SU-DHL-6 (cell line): ENCODE results near the gene PPP1R14C.

Experiments
- EZH2phosphoT487 ChIP-seq: fragments of 200-600 bp; sonication (generic), shearing (Covaris generic); conservative IDR thresholded peaks from 2 replicates; pipeline ENCODE4 v1.6.1; 2018; ENCODE audit warnings: mild to moderate bottlenecking, antibody characterized with exemption, low read length, moderate library complexity, mixed read lengths
- TF ChIP-seq, protein P1 (sequence below): fragments of 200-600 bp; sonication (generic); IDR thresholded peaks from one replicate; pipeline ENCODE4 v1.5.1; 2017; ENCODE audit warnings: antibody characterized with exemption, mild to moderate bottlenecking, low read length, moderate library complexity; ENCODE audit not compliant: insufficient read depth, poor library complexity, severe bottlenecking

DNA sequence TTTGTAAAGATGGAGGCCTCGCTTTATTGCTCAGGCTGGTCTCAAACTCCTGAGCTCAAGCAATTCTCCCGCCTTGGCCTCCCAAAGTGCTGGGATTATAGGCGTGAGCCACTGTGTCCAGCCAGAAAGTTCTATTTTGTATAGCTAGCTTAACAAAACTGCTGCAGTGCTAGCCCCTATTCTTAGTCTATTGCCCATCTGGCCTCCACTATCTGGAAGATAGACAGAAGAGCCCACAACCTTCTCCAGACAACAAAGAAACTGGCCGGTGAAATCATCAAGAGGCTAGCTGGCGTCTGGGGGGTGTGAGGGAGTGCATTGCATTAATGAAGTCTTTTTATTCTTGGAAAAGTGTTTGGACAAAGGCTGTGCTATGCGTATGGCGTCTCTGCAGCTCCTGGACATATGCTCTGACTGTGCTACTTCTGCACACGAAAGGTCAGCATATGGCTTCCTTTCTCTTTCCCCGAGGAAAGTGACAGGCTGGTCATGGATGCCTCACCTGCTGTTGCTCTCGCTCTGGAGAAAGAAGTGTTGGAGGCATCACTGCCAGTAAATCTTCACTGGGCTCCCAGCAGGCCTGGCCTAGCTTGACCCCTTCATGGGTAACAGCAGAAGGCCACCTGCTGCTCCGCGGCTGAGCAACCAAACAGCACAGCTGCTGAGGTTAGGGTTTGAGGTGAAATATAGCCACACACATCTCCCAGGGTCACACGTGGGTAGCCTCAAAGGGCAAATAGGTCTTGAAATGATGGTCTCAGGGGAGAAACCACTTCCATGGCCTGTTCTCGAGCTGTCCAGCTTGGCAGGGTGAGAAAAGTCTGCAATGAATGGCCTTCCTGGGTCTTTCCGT lies 130.8 kb downstream of the PPP1R14C start:
- TF ChIP-seq, protein P1, sequence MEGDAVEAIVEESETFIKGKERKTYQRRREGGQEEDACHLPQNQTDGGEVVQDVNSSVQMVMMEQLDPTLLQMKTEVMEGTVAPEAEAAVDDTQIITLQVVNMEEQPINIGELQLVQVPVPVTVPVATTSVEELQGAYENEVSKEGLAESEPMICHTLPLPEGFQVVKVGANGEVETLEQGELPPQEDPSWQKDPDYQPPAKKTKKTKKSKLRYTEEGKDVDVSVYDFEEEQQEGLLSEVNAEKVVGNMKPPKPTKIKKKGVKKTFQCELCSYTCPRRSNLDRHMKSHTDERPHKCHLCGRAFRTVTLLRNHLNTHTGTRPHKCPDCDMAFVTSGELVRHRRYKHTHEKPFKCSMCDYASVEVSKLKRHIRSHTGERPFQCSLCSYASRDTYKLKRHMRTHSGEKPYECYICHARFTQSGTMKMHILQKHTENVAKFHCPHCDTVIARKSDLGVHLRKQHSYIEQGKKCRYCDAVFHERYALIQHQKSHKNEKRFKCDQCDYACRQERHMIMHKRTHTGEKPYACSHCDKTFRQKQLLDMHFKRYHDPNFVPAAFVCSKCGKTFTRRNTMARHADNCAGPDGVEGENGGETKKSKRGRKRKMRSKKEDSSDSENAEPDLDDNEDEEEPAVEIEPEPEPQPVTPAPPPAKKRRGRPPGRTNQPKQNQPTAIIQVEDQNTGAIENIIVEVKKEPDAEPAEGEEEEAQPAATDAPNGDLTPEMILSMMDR, result no peak
- TF ChIP-seq EZH2phosphoT487, result no peak
